Stimulated activated CD8-positive, alpha-beta memory T cell treated with anti-CD3 and anti-CD28 coated beads, Interleukin-7, amount 100 ng/mL, for 4 hours (primary cell): Measurements from ENCODE around the gene ZFP82.

ENCODE experiments used
- DNase-seq, 2 donors: peaks; one replicate each; pipeline ENCODE4 v3.0.0-alpha.2; 2020; ENCODE audit warnings: low read depth in 2 of 2

ZFP82 gene

GRCh38 chr19:36418287-36419001, at the start of gene ZFP82:
Gene ZFP82 (minus strand): TSS chr19:36418644. CDS start chr19:36409789, 8,855 bp downstream.
- peak; percentile 49 to 74 for DNase-seq

- no peak for DNase-seq
Measured at GRCh38 chr19:36460046-36460445, 41.6 kb upstream of the ZFP82 start.

- no peak for DNase-seq
Measured at GRCh38 chr19:36456831-36457230, 38.4 kb upstream of the ZFP82 start.

GRCh38 chr19:36449059-36449670, 30.7 kb upstream of the ZFP82 start:
- no peak for DNase-seq

GRCh38 chr19:36441339-36441738, 22.9 kb upstream of the ZFP82 start:
- no peak for DNase-seq

- DNase-seq, result no peak
Measured at GRCh38 chr19:36436531-36436930, 18.1 kb upstream of the ZFP82 start.

- DNase-seq, result no peak
Measured at GRCh38 chr19:36423925-36424324, 5.5 kb upstream of the ZFP82 start.

GRCh38 chr19:36421749-36422481, 3.5 kb upstream of the ZFP82 start:
- DNase-seq, result no peak

GRCh38 chr19:36420961-36421748, 2.7 kb upstream of the ZFP82 start:
- DNase-seq, result no peak

GRCh38 chr19:36417752-36418286, 625 bp downstream of the ZFP82 start:
- DNase-seq, result no peak

- DNase-seq, result no peak
Measured at GRCh38 chr19:36409841-36410240, 8.6 kb downstream of the ZFP82 start.

- no peak for DNase-seq
Measured at GRCh38 chr19:36408101-36408500, 10.3 kb downstream of the ZFP82 start.

- no peak for DNase-seq
Measured at GRCh38 chr19:36404498-36404897, 13.9 kb downstream of the ZFP82 start.

GRCh38 chr19:36401475-36401874, 17.0 kb downstream of the ZFP82 start:
- DNase-seq, result no peak

GRCh38 chr19:36398571-36398970, 19.9 kb downstream of the ZFP82 start:
- no peak for DNase-seq

- no peak for DNase-seq
Measured at GRCh38 chr19:36392916-36393673, 25.3 kb downstream of the ZFP82 start.

- DNase-seq, result no peak
Measured at GRCh38 chr19:36379510-36379819, 39.0 kb downstream of the ZFP82 start.

GRCh38 chr19:36378625-36379509, 39.6 kb downstream of the ZFP82 start, which contains the start of gene ZFP14:
Gene ZFP14 (minus strand): TSS chr19:36379201. CDS start chr19:36367892, 11,309 bp downstream.
- DNase-seq, result peak; percentile 96

GRCh38 chr19:36377541-36378178, 40.8 kb downstream of the ZFP82 start:
- DNase-seq, result no peak
